ENCODE data around the gene EGFR. TPM values are rescaled to one million over a fixed set of nuclear protein-coding genes. Genes with fewer than 3 reads are reported as not detected.
"Not testable (repeated sequence)": the region's sequence is repeated elsewhere in the genome, so short reads cannot be mapped to it uniquely, and the experiment has no call there.

Gene EGFR
- total RNA-seq, 1 experiment from 2014 or later = not detected

DNA sequence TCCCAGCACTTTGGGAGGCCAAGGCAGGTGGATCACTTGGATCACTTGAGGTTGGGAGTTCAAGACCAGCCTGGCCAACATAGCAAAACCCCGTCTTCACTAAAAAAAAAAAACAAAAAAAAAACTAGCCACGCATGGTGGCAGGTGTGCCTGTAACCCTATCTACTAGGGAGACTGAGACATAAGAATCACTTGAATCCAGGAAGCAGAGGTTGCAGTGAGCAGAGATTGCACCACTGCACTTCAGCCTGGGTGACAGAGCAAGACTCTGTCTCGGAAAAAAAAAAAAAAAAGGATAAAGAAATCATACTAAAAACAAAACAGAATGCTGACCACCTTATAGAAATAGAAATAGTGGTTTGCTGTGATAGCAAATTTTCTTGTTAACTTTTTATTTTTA, 16.6 kb downstream of the EGFR start:
- H3K4me3 ChIP-seq (ENCODE audit: low read length); H3K9me3 ChIP-seq (ENCODE audit: low read length); H3K9me2 ChIP-seq (replicated peaks; ENCODE audit: insufficient read depth, low read length); H3K4me1 ChIP-seq (ENCODE audit: low read length); H3K36me3 ChIP-seq (ENCODE audit: insufficient read depth, low read length); H3K27ac ChIP-seq (ENCODE audit: low read length); H4K20me1 ChIP-seq (ENCODE audit: insufficient read depth, low read depth, low read length); H2AFZ ChIP-seq (ENCODE audit: low read length); DNase-seq; H3K9ac ChIP-seq (ENCODE audit: low read length); H3K4me2 ChIP-seq (ENCODE audit: low read depth, low read length, poor library complexity, severe bottlenecking); H3K79me2 ChIP-seq (ENCODE audit: low read length); H3K27me3 ChIP-seq (ENCODE audit: low read length): not testable (repeated sequence)

DNA sequence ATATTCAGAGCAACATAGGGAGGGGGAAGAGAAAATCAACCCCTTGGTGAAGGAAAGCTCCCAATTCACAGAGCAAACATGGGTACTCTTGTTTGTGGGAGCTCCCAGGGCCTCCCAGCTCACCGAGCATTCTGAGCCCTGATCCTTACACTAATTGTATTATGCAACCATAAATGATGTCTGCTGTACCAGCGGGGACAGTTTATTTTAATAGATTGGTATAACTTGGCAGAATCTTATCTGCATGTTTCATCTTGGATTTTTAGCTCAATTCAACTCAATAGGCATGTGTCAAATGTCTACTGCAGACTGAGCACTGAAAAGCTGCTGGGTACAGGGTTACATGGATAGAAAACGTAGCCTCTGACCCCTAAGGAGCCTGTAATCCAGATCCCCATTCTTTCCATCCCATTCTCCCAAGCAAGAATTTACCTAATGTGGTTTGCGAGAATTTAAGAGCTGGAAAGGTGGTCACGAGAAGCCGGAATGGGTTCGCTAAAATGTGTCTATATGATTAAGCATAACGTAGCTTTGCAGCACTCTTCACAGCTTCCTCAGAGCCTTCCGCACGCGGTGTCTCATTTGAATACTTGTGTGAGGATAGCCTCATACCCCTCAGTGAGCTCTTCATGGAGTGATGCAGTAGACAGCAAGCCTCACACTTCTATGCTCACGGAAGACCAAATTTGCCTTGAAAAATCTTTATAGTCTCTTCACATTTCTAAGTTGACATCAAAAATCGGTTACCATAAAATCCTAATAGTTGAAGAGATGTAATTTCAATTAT, 18.3 kb downstream of the EGFR start:
- H2AFZ ChIP-seq (ENCODE audit: low read length) = no peak overlapping the region
- H4K20me1 ChIP-seq (ENCODE audit: insufficient read depth, low read depth, low read length) = no peaks in the 10 kb centered on the region
- no peaks in the 10 kb centered on the region for H3K79me2 ChIP-seq (ENCODE audit: low read length)
- H3K4me2 ChIP-seq (ENCODE audit: low read depth, low read length, poor library complexity, severe bottlenecking) = no peak overlapping the region
- H3K36me3 ChIP-seq (ENCODE audit: insufficient read depth, low read length) = no peaks in the 10 kb centered on the region
- H3K9me3 ChIP-seq (ENCODE audit: low read length) = no peaks in the 10 kb centered on the region
- H3K27me3 ChIP-seq (ENCODE audit: low read length) = no peaks in the 10 kb centered on the region
- no peak overlapping the region for H3K27ac ChIP-seq (ENCODE audit: low read length)
- H3K9ac ChIP-seq (ENCODE audit: low read length) = no peak overlapping the region
- H3K4me1 ChIP-seq (ENCODE audit: low read length) = no peaks in the 10 kb centered on the region
- H3K4me3 ChIP-seq (ENCODE audit: low read length) = no peak overlapping the region
- no peaks in the 10 kb centered on the region for H3K9me2 ChIP-seq (replicated peaks; ENCODE audit: insufficient read depth, low read length)
- DNase-seq = no peak

DNA sequence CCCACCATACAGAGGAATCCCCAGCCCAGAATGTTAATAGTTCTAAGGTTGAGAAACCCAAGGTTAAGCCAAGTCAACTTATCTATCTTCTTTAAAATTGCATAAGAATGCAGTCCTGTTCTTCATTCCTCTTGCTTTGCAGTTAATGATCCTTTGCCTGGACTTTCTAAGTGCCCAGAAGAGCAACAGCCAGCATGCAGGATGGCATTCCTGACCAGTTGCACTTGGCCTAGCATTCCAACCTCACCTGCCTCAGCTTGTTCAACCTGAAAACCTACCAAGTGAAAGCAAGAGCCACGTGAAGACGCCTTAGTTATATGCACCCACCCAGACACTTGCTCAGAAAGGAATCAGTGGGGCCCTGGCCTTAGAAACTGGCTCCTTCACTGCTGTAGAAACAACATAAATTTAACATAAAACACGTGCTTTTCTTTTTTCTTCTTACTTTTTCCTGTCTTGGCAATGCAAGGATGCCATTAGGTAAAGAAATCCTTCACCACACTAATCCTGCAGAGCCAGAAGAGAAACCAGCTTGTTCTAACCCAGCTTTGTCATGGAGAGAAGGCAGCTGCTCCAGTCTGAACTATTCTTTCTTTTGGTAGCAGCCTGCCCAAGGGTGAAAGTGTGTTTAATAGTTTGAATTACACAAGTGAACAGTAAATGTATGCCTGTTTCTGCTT, 25.0 kb downstream of the EGFR start:
- no peak overlapping the region for H3K4me3 ChIP-seq (ENCODE audit: low read length)
- no peaks in the 10 kb centered on the region for H3K4me1 ChIP-seq (ENCODE audit: low read length)
- no peak overlapping the region for H3K4me2 ChIP-seq (ENCODE audit: low read depth, low read length, poor library complexity, severe bottlenecking)
- DNase-seq = no peak
- no peak overlapping the region for H3K27ac ChIP-seq (ENCODE audit: low read length)
- H3K27me3 ChIP-seq (ENCODE audit: low read length) = no peaks in the 10 kb centered on the region
- H4K20me1 ChIP-seq (ENCODE audit: insufficient read depth, low read depth, low read length) = no peaks in the 10 kb centered on the region
- no peaks in the 10 kb centered on the region for H3K36me3 ChIP-seq (ENCODE audit: insufficient read depth, low read length)
- H3K79me2 ChIP-seq (ENCODE audit: low read length) = no peaks in the 10 kb centered on the region
- H2AFZ ChIP-seq (ENCODE audit: low read length) = no peak overlapping the region
- H3K9ac ChIP-seq (ENCODE audit: low read length) = no peak overlapping the region
- H3K9me2 ChIP-seq (replicated peaks; ENCODE audit: insufficient read depth, low read length) = no peaks in the 10 kb centered on the region
- H3K9me3 ChIP-seq (ENCODE audit: low read length) = no peaks in the 10 kb centered on the region

DNA sequence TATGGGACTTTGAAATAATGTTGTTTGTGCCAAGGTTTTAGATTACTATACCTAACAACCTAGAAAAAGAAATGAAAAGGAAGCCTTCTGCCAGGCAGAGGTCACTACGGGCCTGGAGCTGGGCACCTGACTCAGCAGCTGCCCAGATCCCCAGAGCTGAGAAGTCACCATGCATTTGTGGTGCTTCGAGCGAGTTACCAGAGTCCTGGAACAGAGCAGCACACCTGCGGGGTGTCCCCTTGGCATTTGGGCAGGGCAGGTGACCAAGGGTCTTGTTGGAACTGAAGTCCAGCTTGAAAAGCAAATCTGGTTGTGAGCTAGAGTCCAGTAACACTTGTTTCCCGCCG, 25.5 kb downstream of the EGFR start:
- H3K27ac ChIP-seq (ENCODE audit: low read length) = no peak overlapping the region
- no peak for DNase-seq
- H3K27me3 ChIP-seq (ENCODE audit: low read length) = no peaks in the 10 kb centered on the region
- H4K20me1 ChIP-seq (ENCODE audit: insufficient read depth, low read depth, low read length) = no peaks in the 10 kb centered on the region
- no peaks in the 10 kb centered on the region for H3K4me1 ChIP-seq (ENCODE audit: low read length)
- H3K4me3 ChIP-seq (ENCODE audit: low read length) = no peak overlapping the region
- no peak overlapping the region for H3K4me2 ChIP-seq (ENCODE audit: low read depth, low read length, poor library complexity, severe bottlenecking)
- H3K9me3 ChIP-seq (ENCODE audit: low read length) = no peaks in the 10 kb centered on the region
- no peaks in the 10 kb centered on the region for H3K36me3 ChIP-seq (ENCODE audit: insufficient read depth, low read length)
- H2AFZ ChIP-seq (ENCODE audit: low read length) = no peak overlapping the region
- no peaks in the 10 kb centered on the region for H3K9me2 ChIP-seq (replicated peaks; ENCODE audit: insufficient read depth, low read length)
- H3K9ac ChIP-seq (ENCODE audit: low read length) = no peak overlapping the region
- H3K79me2 ChIP-seq (ENCODE audit: low read length) = no peaks in the 10 kb centered on the region

DNA sequence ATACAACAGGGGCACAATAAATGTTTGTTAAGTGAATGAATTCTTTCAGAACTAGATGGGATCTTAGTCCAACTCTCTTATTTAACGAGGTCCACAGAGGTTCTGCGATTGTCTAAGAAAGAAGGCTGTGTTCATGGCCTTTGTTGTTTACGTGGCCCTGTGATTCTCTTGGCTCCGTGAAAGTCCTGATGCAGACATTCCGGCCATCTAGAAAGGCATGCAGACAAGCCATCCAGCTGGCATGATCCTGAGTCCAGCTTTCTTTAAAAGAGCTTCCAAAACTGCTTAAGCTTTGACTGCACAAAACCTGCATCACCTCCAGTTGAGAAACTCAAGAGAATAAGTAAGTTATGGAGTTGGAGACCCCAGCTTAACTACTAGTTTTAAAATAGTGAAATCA, 26.0 kb downstream of the EGFR start:
- no peaks in the 10 kb centered on the region for H3K36me3 ChIP-seq (ENCODE audit: insufficient read depth, low read length)
- H3K27ac ChIP-seq (ENCODE audit: low read length) = no peak overlapping the region
- H3K27me3 ChIP-seq (ENCODE audit: low read length) = no peaks in the 10 kb centered on the region
- H2AFZ ChIP-seq (ENCODE audit: low read length) = no peak overlapping the region
- H3K4me1 ChIP-seq (ENCODE audit: low read length) = no peaks in the 10 kb centered on the region
- no peaks in the 10 kb centered on the region for H3K79me2 ChIP-seq (ENCODE audit: low read length)
- no peaks in the 10 kb centered on the region for H3K9me2 ChIP-seq (replicated peaks; ENCODE audit: insufficient read depth, low read length)
- no peaks in the 10 kb centered on the region for H4K20me1 ChIP-seq (ENCODE audit: insufficient read depth, low read depth, low read length)
- H3K9me3 ChIP-seq (ENCODE audit: low read length) = no peaks in the 10 kb centered on the region
- H3K4me2 ChIP-seq (ENCODE audit: low read depth, low read length, poor library complexity, severe bottlenecking) = no peak overlapping the region
- no peak for DNase-seq
- H3K4me3 ChIP-seq (ENCODE audit: low read length) = no peak overlapping the region
- H3K9ac ChIP-seq (ENCODE audit: low read length) = no peak overlapping the region

DNA sequence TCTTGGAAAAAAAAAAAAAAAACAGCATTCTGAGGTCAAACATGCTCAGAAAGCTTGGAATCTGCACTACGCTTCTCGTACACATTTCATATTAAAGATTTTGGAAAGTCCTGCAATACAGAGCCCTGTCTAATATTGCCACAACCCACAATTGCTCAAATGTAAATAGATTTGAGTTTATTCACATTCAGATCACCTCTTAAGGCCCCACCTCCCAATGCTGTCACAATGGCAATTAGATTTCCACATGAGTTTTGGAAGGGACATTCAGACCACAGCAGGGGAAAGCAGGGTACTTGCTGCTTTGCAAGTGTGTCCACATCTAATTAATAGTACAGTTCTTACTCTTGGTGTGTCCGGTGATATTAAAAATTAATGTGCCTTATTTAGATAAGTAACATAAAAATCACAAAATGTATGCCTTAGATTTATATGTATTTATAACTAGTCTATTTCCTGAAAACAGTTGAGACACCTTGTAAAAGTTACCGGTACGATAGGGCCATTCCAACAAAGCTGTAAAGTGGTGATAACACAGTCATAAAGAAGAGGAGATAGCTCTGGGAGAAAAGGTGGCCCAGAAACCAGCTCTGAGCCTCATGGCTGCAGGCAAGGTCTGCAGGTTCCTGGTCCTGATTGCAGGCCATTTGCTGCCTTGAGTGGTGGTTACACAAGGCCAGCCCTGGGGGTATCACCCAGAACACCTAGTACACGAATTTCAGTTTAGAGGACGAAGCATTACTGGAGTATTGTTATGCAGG, 27.9 kb downstream of the EGFR start:
- Histone ChIP-seq H3K9me3 (ENCODE audit: low read length) (no peaks in the 10 kb centered on the region), H3K9ac (ENCODE audit: low read length) (no peak overlapping the region), H3K4me2 (ENCODE audit: low read depth, low read length, poor library complexity, severe bottlenecking) (no peak overlapping the region), H3K79me2 (ENCODE audit: low read length) (no peaks in the 10 kb centered on the region), H3K9me2 (replicated peaks; ENCODE audit: insufficient read depth, low read length) (no peaks in the 10 kb centered on the region), H3K27me3 (ENCODE audit: low read length) (no peaks in the 10 kb centered on the region), H3K4me3 (ENCODE audit: low read length) (no peak overlapping the region), H3K27ac (ENCODE audit: low read length) (no peak overlapping the region), H4K20me1 (ENCODE audit: insufficient read depth, low read depth, low read length) (no peaks in the 10 kb centered on the region), H3K4me1 (ENCODE audit: low read length) (peaks cover 8% of the 10 kb centered on the region), H2AFZ (ENCODE audit: low read length) (no peak overlapping the region), H3K36me3 (ENCODE audit: insufficient read depth, low read length) (no peaks in the 10 kb centered on the region)
- no peak for DNase-seq

DNA sequence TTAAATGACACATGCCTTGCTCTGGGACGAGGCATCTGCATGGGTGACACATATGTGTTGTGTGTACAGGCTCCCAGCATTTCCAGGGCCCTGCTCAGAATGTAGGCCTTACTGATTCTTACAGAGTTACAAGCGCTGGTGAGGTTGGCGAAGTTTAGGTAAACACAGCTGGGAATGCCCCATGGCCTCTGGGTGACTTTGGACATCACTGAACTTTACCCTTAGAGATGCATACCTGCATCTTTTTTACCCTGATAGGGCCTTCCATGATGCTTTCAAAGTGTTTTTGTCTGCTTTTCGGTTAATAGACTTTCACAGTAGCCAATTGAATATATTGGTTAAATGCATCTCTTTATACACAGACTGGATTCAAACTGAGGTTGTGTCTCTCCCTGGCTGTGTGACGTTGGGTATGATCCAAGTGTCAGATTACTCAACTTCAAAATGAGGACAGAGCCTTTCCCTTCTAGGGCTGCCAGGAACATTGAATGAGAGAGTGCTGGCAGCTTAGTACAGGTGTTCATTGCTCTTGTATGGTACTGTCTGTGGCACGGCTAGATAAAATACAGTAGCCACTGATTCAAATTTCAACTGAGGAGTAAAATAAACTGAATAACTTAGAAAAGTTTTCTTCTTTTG, 29.5 kb downstream of the EGFR start:
- H3K4me2 ChIP-seq (ENCODE audit: low read depth, low read length, poor library complexity, severe bottlenecking) = no peak overlapping the region
- H4K20me1 ChIP-seq (ENCODE audit: insufficient read depth, low read depth, low read length) = no peaks in the 10 kb centered on the region
- no peak overlapping the region for H3K9ac ChIP-seq (ENCODE audit: low read length)
- no peaks in the 10 kb centered on the region for H3K36me3 ChIP-seq (ENCODE audit: insufficient read depth, low read length)
- DNase-seq = no peak
- no peaks in the 10 kb centered on the region for H3K9me3 ChIP-seq (ENCODE audit: low read length)
- no peak overlapping the region for H3K27ac ChIP-seq (ENCODE audit: low read length)
- no peak overlapping the region for H3K4me3 ChIP-seq (ENCODE audit: low read length)
- H2AFZ ChIP-seq (ENCODE audit: low read length) = no peak overlapping the region
- H3K4me1 ChIP-seq (ENCODE audit: low read length) = peaks cover 8% of the 10 kb centered on the region
- H3K79me2 ChIP-seq (ENCODE audit: low read length) = no peaks in the 10 kb centered on the region
- no peaks in the 10 kb centered on the region for H3K9me2 ChIP-seq (replicated peaks; ENCODE audit: insufficient read depth, low read length)
- no peaks in the 10 kb centered on the region for H3K27me3 ChIP-seq (ENCODE audit: low read length)

DNA sequence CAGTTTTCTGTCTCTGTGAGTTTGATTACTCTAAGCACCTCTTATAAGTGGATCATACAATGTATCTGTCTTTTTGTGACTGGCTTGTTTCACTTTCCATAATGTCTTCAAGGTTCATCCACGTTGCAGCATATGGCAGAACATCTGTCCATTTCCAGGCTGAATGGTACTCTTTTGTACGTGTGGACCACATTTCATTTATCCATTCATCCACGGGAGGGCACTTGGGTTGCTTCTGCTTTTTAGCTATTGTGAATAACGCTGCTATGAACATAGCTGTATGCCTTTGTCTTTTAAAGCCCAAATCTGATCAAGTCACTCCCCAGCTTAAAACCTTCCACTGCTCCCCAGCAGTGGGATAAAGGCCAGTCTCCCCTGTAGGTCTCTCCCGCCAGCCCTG, 31.5 kb downstream of the EGFR start:
- H3K9me2 ChIP-seq (replicated peaks; ENCODE audit: insufficient read depth, low read length) = no peaks in the 10 kb centered on the region

More for the DNA sequence above, 31.5 kb downstream of the EGFR start:
- Histone ChIP-seq H3K36me3 (ENCODE audit: insufficient read depth, low read length) (no peaks in the 10 kb centered on the region), H3K9ac (ENCODE audit: low read length) (no peak overlapping the region), H3K4me2 (ENCODE audit: low read depth, low read length, poor library complexity, severe bottlenecking) (no peak overlapping the region), H2AFZ (ENCODE audit: low read length) (no peak overlapping the region), H3K27ac (ENCODE audit: low read length) (no peak overlapping the region), H3K4me3 (ENCODE audit: low read length) (no peak overlapping the region), H3K4me1 (ENCODE audit: low read length) (peaks cover 8% of the 10 kb centered on the region), H3K79me2 (ENCODE audit: low read length) (no peaks in the 10 kb centered on the region), H4K20me1 (ENCODE audit: insufficient read depth, low read depth, low read length) (no peaks in the 10 kb centered on the region), H3K27me3 (ENCODE audit: low read length) (no peaks in the 10 kb centered on the region), H3K9me3 (ENCODE audit: low read length) (no peaks in the 10 kb centered on the region)
- DNase-seq = peak; percentile 76
